HEK293 (cell line): Measurements from ENCODE around the gene ZCCHC3.

Source experiments
- ATF2 ChIP-seq: fragments of 450-650 bp; formaldehyde crosslinking; IDR thresholded peaks from 2 replicates; pipeline ENCODE4 v1.5.1; 2016; ENCODE audit warnings: missing biosample characterization, missing genetic modification characterization, low read depth
- BCL11A ChIP-seq: fragments of 450-650 bp; formaldehyde crosslinking; IDR thresholded peaks from 2 replicates; pipeline ENCODE4 v1.5.1; 2016; ENCODE audit warnings: low read depth, missing biosample characterization, missing genetic modification characterization
- BCL11B ChIP-seq: fragments of 450-650 bp; formaldehyde crosslinking; IDR thresholded peaks from 2 replicates; pipeline ENCODE4 v1.5.1; 2016; ENCODE audit warnings: low read depth, missing biosample characterization, missing genetic modification characterization
- HOXA7 ChIP-seq: sonication (generic); formaldehyde crosslinking; IDR thresholded peaks from 2 replicates; pipeline ENCODE4 v1.8.1; 2022; ENCODE audit warnings: missing genetic modification reagents, borderline replicate concordance
- KLF8 ChIP-seq: fragments of 450-650 bp; formaldehyde crosslinking; IDR thresholded peaks from 2 replicates; pipeline ENCODE4 v1.5.1; 2016; ENCODE audit warnings: missing biosample characterization, missing genetic modification characterization
- KLF9 ChIP-seq: fragments of 450-650 bp; formaldehyde crosslinking; IDR thresholded peaks from 2 replicates; pipeline ENCODE4 v1.5.1; 2016; ENCODE audit warnings: missing biosample characterization, missing genetic modification characterization, low read depth
- MYNN ChIP-seq: fragments of 450-650 bp; formaldehyde crosslinking; IDR thresholded peaks from 2 replicates; pipeline ENCODE4 v1.5.1; 2016; ENCODE audit warnings: missing biosample characterization, missing genetic modification characterization, borderline replicate concordance
- PATZ1 ChIP-seq: fragments of 450-650 bp; formaldehyde crosslinking; IDR thresholded peaks from 2 replicates; pipeline ENCODE4 v1.5.1; 2016; ENCODE audit warnings: missing biosample characterization, missing genetic modification characterization
- RBAK ChIP-seq: fragments of 450-650 bp; formaldehyde crosslinking; IDR thresholded peaks from 2 replicates; pipeline ENCODE4 v1.5.1; 2016; ENCODE audit warnings: missing biosample characterization, missing genetic modification characterization
- TRIM28 ChIP-seq: IDR thresholded peaks from 2 replicates; pipeline ENCODE4 v1.6.1; 2011; ENCODE audit warnings: low read length, control low read depth, borderline replicate concordance
- YY2 ChIP-seq: fragments of 450-650 bp; formaldehyde crosslinking; IDR thresholded peaks from 2 replicates; pipeline ENCODE4 v1.5.1; 2016; ENCODE audit warnings: missing biosample characterization, missing genetic modification characterization
- ZEB2 ChIP-seq: fragments of 450-650 bp; formaldehyde crosslinking; IDR thresholded peaks from 2 replicates; pipeline ENCODE4 v1.5.1; 2016; ENCODE audit warnings: missing biosample characterization, missing genetic modification characterization
- ZFP3 ChIP-seq: fragments of 450-650 bp; formaldehyde crosslinking; IDR thresholded peaks from 2 replicates; pipeline ENCODE4 v1.5.1; 2016; ENCODE audit warnings: low read depth, missing biosample characterization, missing genetic modification characterization
- ZFP41 ChIP-seq: fragments of 450-650 bp; formaldehyde crosslinking; IDR thresholded peaks from 2 replicates; pipeline ENCODE4 v1.5.1; 2016; ENCODE audit warnings: missing biosample characterization, missing genetic modification characterization, borderline replicate concordance
- ZFP69B ChIP-seq: fragments of 450-650 bp; formaldehyde crosslinking; IDR thresholded peaks from 2 replicates; pipeline ENCODE4 v1.5.1; 2016; ENCODE audit warnings: missing biosample characterization, missing genetic modification characterization
- ZNF112 ChIP-seq: fragments of 450-650 bp; formaldehyde crosslinking; IDR thresholded peaks from 2 replicates; pipeline ENCODE4 v1.5.0; 2017; ENCODE audit warnings: missing biosample characterization, missing genetic modification characterization
- ZNF214 ChIP-seq: fragments of 450-650 bp; formaldehyde crosslinking; IDR thresholded peaks from 2 replicates; pipeline ENCODE4 v1.5.1; 2017; ENCODE audit warnings: missing biosample characterization, mild to moderate bottlenecking, missing genetic modification characterization, borderline replicate concordance
- ZNF26 ChIP-seq: fragments of 450-650 bp; formaldehyde crosslinking; IDR thresholded peaks from 2 replicates; pipeline ENCODE4 v1.5.1; 2016; ENCODE audit warnings: missing biosample characterization, missing genetic modification characterization
- ZNF426 ChIP-seq: fragments of 450-650 bp; formaldehyde crosslinking; IDR thresholded peaks from 2 replicates; pipeline ENCODE4 v1.5.1; 2017; ENCODE audit warnings: missing biosample characterization, missing genetic modification characterization, mild to moderate bottlenecking, inconsistent platforms, moderate library complexity
- ZNF548 ChIP-seq: fragments of 450-650 bp; formaldehyde crosslinking; IDR thresholded peaks from 2 replicates; pipeline ENCODE4 v1.5.1; 2016; ENCODE audit warnings: missing biosample characterization, missing genetic modification characterization
- ZNF558 ChIP-seq: fragments of 450-650 bp; formaldehyde crosslinking; IDR thresholded peaks from 2 replicates; pipeline ENCODE4 v1.5.1; 2016; ENCODE audit warnings: missing biosample characterization, missing genetic modification characterization
- ZNF701 ChIP-seq: fragments of 450-650 bp; formaldehyde crosslinking; IDR thresholded peaks from 2 replicates; pipeline ENCODE4 v1.5.1; 2016; ENCODE audit warnings: missing biosample characterization, missing genetic modification characterization
- ZNF747 ChIP-seq: fragments of 450-650 bp; formaldehyde crosslinking; IDR thresholded peaks from 2 replicates; pipeline ENCODE4 v1.5.1; 2016; ENCODE audit warnings: missing biosample characterization, missing genetic modification characterization
- ZNF76 ChIP-seq: fragments of 450-650 bp; formaldehyde crosslinking; IDR thresholded peaks from 2 replicates; pipeline ENCODE4; 2016; ENCODE audit warnings: low read depth, missing biosample characterization, missing genetic modification characterization, borderline replicate concordance
- ZNF785 ChIP-seq: fragments of 450-650 bp; formaldehyde crosslinking; IDR thresholded peaks from 2 replicates; pipeline ENCODE4 v1.5.1; 2016; ENCODE audit warnings: missing biosample characterization, missing genetic modification characterization
- ZNF792 ChIP-seq: fragments of 450-650 bp; formaldehyde crosslinking; IDR thresholded peaks from 2 replicates; pipeline ENCODE4 v1.5.1; 2016; ENCODE audit warnings: missing biosample characterization, missing genetic modification characterization
- ZSCAN30 ChIP-seq: fragments of 450-650 bp; IDR thresholded peaks from 2 replicates; pipeline ENCODE4 v1.5.1; 2018; ENCODE audit warnings: missing biosample characterization, mild to moderate bottlenecking, missing genetic modification characterization, moderate library complexity
- TF ChIP-seq, protein P1 (sequence below): fragments of 450-650 bp; formaldehyde crosslinking; IDR thresholded peaks from 2 replicates; pipeline ENCODE4 v1.5.1; 2016; ENCODE audit warnings: missing biosample characterization, missing genetic modification characterization
- TF ChIP-seq, protein P2 (sequence below): fragments of 450-650 bp; formaldehyde crosslinking; IDR thresholded peaks from 2 replicates; pipeline ENCODE4 v1.5.1; 2016; ENCODE audit warnings: missing biosample characterization, missing genetic modification characterization, borderline replicate concordance
- TF ChIP-seq, protein P3 (sequence below): fragments of 450-650 bp; formaldehyde crosslinking; IDR thresholded peaks from 2 replicates; pipeline ENCODE4 v1.5.1; 2016; ENCODE audit warnings: missing biosample characterization, missing genetic modification characterization

ZCCHC3 gene

DNA sequence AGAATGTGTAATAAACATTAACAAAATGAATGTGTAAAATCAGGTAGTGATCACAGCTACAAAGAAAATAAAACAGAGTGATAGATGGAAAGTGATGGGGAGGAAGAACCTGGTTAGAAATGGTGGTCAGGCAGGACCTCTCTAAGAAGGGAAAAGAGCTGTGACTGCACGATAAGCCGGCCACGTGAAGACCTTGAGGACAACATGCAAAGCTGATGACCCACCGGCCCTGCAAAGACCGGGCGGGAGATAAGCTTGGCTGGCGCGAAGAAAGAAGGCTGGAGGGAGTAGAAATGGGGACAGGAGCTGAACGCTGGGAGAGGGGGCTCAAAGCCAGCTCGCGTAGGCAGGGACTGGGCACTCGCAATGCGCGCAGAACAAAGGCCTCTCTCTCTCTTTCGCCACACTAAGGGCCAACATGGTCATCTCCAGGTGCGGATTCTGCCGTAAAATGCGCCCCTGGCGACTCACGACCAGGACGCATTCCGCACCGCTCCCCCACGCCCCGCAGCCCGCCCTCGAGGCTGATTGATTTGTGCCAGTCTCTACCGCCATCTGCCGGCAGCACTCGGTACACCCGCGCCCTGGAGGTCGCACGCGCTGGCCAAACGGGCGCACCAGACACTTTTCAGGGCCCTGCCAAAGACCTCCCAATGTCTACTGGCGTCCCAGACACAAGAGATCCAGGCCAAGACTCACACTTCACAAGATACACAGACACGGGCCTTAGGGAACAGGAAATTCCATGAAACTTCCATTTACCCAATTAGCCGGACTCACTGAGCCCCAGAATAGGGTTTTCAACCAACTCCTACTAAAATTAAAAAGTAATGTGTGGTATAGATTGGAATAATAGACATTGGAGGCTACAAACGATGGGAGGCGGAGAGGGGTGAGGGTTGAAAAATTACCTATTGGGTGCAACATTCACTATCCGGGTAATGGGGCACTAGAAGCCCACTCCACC lies 30.5 kb upstream of the ZCCHC3 start (continued):
- TF ChIP-seq YY2 (tag by site-specific recombination) (no peak), ZNF785 (tag by site-specific recombination) (no peak), ATF2 (tag by site-specific recombination) (no peak), KLF9 (peak; percentile 62; the same call in 1 of the 2 replicates), RBAK (tag by site-specific recombination) (no peak), HOXA7 (CRISPR knock-in tag) (no peak), ZNF747 (tag by site-specific recombination) (no peak), ZNF426 (tag by site-specific recombination) (no peak), ZFP3 (tag by site-specific recombination) (no peak), ZNF112 (no peak), ZNF76 (tag by site-specific recombination) (no peak; the same call in 1 of the 2 replicates), ZSCAN30 (tag by site-specific recombination) (0 out of 2 replicates have a peak, but pooled peaks have one; percentile 13), ZNF701 (tag by site-specific recombination) (no peak), PATZ1 (tag by site-specific recombination) (peak; percentile 72; the same call in 1 of the 2 replicates), TRIM28 (no peak), KLF8 (tag by site-specific recombination) (peak; percentile 51; the same call in 1 of the 2 replicates), ZNF26 (tag by site-specific recombination) (no peak), ZNF548 (tag by site-specific recombination) (no peak), MYNN (tag by site-specific recombination) (no peak), BCL11A (tag by site-specific recombination) (no peak), BCL11B (no peak), ZFP69B (tag by site-specific recombination) (no peak), ZNF558 (tag by site-specific recombination) (no peak), ZEB2 (tag by site-specific recombination) (peak; percentile 74), ZNF214 (tag by site-specific recombination) (no peak), ZNF792 (tag by site-specific recombination) (no peak), ZFP41 (no peak)
- TF ChIP-seq, protein P1, sequence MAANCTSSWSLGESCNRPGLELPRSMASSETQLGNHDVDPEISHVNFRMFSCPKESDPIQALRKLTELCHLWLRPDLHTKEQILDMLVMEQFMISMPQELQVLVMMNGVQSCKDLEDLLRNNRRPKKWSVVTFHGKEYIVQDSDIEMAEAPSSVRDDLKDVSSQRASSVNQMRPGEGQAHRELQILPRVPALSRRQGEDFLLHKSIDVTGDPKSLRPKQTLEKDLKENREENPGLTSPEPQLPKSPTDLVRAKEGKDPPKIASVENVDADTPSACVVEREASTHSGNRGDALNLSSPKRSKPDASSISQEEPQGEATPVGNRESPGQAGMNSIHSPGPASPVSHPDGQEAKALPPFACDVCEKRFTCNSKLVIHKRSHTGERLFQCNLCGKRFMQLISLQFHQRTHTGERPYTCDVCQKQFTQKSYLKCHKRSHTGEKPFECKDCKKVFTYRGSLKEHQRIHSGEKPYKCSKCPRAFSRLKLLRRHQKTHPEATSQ (tag by site-specific recombination), result no peak
- TF ChIP-seq, protein P2, sequence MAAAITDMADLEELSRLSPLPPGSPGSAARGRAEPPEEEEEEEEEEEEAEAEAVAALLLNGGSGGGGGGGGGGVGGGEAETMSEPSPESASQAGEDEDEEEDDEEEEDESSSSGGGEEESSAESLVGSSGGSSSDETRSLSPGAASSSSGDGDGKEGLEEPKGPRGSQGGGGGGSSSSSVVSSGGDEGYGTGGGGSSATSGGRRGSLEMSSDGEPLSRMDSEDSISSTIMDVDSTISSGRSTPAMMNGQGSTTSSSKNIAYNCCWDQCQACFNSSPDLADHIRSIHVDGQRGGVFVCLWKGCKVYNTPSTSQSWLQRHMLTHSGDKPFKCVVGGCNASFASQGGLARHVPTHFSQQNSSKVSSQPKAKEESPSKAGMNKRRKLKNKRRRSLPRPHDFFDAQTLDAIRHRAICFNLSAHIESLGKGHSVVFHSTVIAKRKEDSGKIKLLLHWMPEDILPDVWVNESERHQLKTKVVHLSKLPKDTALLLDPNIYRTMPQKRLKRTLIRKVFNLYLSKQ (tag by site-specific recombination), result no peak
- TF ChIP-seq, protein P3, sequence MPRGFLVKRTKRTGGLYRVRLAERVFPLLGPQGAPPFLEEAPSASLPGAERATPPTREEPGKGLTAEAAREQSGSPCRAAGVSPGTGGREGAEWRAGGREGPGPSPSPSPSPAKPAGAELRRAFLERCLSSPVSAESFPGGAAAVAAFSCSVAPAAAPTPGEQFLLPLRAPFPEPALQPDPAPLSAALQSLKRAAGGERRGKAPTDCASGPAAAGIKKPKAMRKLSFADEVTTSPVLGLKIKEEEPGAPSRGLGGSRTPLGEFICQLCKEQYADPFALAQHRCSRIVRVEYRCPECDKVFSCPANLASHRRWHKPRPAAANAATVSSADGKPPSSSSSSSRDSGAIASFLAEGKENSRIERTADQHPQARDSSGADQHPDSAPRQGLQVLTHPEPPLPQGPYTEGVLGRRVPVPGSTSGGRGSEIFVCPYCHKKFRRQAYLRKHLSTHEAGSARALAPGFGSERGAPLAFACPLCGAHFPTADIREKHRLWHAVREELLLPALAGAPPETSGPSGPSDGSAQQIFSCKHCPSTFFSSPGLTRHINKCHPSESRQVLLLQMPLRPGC, result peak; percentile 74
